Suppressor macrophage (primary cell): ENCODE measurements around the gene ANXA9.

Experiments
- DNase-seq, 4 experiments: peaks; one replicate each; pipeline ENCODE4 v3.0.0-alpha.2; 2020 to 2022

Gene ANXA9

GRCh38 chr1:150974580-150975478, 7.3 kb upstream of the ANXA9 start, which contains the start of gene CERS2:
Gene CERS2 (minus strand): TSS chr1:150974835. CDS start chr1:150969090, 5,745 bp downstream.
- peak; percentile 73 to 92 (median 84) for DNase-seq

DNA sequence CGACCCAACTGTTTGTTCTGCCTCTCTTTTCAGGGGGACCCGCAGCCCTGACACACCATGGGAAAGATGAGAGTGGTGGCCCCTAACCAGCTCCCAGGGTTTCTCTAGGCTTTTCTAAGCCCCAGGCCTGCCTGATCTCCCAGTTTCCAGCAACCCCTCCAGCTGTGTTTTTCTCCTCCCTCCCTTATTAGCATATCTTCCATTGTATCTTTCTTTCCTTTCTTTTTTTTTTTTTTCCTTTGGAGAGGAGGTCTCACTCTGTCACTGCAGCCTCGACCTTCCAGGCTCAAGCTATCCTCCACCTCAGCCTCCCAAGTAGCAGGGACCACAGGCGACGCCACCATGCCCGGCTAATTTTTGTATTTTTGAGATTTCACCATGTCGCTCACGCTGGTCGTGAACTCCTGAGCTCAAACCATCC, 5.7 kb upstream of the ANXA9 start:
- DNase-seq: no peak

DNA sequence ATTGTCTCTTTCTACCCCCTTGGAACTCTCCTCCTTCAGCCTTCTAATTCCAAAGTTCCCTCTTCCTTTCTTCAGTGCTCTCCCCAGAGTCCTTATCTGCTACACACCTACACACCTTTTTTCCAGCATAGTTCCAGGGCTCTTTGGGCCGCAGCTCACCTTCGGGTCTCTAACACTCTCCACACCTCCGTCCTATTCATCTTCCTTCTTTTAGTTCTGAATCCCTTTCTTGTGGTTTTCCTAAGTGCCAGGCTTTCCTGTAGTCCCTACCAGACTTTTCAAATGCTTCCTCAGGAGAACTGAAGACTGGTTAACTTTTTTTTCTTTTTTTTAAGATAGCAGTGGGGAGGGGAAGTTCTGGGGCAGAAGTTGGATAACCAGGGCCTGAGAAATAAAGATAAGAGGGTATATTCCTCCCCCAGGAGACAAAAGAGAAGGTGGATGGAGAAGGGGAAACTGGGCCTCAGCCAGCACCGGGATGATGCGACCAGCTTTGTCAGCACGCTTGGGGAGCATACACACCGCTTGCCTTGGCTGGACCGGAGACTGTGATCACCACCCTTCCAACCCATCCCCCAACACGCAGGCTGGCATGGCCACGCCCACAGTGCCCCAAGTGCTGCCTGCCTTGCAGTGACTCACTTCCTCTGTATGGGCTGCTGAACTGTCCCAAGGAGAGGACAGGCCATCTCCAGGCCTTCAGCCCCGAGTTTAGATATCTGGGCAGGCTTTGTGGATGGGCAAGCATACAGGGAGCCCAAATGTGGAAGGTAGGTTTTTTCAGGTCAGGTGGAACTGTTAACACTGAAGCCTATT, 5.0 kb upstream of the ANXA9 start:
- peak; percentile 93 to 97 (median 96) for DNase-seq

DNA sequence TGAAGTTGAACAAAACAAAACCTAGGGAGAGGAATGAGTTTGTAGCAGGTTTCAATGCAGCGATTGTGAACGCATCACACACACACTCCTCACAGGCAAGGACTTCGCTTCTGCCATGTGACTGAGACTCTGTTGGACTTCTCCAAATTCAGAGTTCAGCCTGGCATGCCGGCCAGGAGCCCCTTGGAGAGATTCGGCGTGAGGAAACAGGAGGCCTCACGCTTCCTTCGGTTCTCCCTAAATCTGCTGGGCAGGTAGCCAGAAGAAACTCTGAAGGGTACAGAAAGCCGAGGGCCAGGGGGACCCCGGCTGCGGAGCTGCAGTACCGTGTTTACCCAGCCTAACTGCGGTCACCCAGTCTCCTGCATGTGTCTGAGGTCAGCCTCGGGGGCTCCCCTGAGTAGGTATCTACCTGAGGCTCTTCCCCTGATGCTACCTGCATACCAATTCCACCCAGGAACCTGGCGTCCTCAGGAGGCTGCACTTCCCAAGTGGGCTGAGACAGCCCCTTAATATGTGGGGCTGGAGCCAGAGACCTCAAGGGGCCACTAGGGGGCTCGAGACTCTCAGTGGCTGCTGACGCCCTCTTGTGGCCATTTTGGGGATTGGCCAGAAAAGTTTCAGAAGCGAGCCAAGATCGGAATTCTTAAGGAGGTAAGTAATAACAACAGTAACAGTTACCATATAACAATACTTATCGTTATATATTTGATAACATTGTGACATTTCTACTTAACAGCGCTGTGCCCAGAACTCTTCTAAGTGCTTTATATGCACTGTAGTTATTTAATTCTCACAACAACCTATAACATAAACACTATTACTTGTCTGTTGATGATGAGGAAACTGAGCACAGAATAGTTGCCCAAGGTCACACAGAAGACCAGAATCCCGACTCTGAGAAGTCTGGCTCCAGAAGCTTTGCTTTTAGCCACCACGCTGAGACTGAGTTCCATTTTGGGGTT, 2.7 kb upstream of the ANXA9 start:
- DNase-seq: peak; percentile 94 to 97 (median 95)

DNA sequence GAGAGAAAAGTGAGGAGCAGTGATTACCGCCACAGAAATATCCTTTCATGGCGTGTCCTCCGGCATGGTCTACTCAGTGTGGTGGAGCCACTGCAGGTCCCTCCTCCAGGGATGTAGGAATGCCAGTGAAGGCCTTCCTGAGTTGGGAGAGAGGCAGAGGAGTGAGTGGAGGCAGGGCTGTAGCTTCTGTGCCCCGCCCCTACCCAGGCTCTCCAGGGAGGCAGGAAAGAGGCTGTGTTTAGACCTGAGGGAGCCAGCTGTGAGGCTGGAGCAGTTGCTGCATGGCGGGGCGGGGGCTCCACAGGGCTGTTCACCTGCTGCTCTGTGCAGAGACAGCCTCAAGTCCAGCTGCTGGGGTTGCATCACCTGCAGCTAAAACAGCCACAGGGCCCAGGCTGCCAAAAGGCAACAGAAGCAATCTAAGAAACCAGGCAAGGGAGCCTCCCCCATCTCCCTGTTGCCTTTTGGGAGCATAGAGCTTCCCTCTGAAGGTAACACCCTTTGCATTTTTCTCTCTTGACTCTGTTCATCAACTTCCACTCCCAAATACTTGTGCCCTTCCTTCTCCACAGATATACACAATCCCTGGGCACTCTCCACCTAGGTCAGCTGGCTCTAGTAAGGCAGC, 801 bp upstream of the ANXA9 start:
- no peak for DNase-seq

DNA sequence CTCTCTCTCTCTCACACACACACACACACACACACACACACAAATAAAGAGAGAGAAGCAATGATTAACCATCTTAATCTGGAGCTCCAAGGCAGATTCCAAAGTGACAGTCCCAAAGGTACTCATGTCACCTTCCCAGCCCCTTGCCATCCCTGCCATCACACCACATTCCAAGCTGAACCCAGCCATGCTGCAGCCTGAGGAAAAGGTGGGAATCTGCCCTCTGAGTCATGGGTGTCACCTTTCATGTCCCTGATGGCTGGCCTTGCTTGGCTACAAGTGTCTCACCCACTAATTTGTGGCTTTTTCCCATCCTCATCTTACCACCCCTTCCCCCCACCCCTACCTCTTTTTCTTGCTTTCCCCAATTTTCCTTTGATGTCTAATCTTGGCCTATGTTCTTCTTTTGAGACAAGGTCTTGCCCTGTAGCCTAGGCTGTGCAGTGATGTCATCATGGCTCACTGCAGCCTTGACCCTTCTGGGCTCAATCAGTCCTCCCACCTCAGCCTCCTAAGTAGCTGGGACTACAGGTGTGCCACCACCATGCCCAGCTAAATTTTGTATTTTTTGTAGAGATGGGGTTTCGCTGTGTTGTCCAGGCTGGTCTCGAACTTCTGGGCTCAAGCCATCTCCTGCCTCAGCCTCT, 3.2 kb downstream of the ANXA9 start:
- no peak for DNase-seq

DNA sequence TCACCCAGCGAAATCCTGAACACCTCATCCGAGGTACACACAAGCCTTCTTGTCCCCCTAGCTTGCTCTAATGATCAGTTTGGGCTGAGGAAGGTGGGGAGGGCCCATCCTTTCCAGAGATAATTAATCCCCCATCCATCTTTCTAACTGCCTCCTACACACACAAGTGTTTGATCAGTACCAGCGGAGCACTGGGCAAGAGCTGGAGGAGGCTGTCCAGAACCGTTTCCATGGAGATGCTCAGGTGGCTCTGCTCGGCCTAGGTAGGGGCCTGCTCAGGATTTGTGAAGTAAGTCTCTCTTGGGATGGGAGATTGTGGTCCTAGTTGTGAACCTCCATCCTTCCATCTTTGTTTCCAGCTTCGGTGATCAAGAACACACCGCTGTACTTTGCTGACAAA, 5.8 kb downstream of the ANXA9 start:
- no peak for DNase-seq

DNA sequence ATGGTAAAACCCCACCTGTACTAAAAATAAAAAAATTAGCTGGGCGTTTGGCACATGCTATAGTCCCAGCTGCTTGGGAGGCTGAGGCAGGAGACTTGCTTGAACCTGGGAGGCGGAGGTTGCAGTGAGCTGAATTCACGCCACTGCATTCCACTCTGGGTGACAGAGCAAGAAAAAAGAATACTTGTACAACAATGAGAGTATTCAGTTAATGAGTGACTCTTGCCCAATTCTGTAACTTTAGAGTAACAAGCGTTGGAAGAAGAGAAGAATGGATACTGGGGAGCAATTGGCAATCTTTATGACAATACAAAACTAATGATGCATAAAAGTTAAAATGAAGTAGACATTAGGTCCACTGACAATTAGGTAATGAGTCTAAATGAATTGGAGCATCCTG, 10.5 kb downstream of the ANXA9 start:
- no peak for DNase-seq

DNA sequence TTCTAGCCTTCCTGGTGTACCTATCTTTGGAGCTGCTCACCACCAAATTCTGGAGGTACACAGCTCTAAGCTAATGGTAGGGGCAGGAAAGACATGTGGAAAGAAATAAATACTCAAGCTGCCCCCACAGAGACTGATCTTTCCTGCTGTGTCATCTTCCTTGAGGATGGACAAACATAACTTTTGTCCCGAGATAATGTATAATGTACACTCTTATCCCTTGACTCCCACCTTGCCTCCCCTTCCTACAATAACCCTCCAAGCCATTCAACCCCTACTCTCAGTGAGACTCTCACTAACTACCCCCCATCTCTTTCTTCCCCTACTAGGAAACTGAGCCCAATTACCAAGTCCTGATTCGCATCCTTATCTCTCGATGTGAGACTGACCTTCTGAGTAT, 12.2 kb downstream of the ANXA9 start:
- no peak for DNase-seq

DNA sequence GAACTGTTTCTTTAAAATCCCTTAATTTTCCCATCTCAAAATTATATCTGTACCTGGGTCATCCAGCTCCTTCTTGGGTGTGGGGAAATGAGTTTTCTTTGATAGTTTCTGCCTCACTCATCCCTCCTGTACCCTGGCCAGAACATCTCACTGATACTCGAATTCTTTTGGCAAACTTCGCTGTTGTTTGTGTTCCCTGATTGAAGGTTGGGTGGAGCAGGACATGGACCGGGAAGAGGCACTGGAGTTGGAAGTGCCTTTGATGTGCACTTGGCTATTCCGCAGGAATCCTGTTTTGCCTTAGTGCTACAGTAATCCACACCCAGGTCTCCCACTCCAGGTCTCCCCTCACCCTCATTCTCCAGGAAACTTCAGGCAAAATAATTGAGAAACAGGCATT, 13.4 kb downstream of the ANXA9 start:
- no peak for DNase-seq

GRCh38 chr1:150995896-150996295, 13.8 kb downstream of the ANXA9 start:
- peak; percentile 45 to 52 (median 48) for DNase-seq

DNA sequence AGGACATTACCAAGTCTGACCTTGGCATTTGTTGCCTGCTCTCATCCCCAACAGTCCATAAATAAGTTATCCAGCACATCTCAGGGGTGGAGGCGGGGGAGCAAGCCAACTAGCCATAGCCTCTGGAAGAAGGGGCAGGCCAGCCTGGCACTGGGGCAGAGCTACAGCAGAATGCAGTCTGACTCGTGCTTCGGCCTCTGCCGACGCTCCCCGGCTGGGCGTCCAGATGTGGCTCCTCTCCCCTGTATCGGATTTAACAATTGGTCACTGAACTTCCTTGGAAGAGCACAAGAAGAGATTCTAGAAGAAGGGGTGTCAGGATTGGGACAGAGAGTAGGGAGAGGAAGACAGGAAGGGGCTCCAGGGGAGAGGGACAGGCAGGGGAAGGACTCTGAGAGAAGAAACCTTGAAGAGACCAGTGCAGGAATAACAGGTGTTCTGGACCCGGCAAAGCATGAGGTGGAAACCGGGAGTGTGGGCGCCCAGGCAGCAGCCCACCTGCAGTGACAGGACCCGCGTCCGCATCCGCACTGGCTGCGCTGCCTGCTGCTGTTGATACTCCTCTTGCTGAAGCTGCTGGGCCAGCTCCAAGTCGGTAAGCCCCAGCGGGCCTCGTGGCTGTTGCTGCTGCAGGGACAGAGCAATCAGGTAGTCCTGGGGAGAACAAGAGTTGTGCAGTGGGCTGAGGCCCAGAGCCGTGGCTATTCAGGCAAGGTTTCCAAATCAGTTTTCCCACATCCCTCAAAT, 15.2 kb downstream of the ANXA9 start:
- no peak for DNase-seq

DNA sequence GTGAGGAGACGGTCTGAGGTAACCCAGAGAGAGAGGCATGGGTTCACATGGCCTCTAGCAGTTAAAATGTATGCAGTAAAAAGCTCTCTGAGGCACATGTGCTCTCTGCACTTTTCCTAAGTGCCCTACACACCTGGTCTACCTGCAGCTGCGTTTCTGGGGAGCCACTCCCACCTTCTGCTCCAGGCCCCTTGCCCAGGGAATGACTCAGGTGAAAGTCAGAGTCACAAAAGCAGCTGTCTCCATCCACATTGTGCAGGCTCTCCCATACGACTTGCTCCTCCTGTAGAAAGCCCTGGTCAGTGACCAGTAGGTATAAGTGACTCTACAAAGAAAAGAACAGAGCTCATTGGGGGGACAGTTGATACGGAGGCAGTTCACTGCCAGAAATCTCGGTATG, 15.9 kb downstream of the ANXA9 start:
- no peak for DNase-seq

GRCh38 chr1:150999051-150999674, 17.1 kb downstream of the ANXA9 start:
- DNase-seq: peak; percentile 63 to 76 (median 74)

DNA sequence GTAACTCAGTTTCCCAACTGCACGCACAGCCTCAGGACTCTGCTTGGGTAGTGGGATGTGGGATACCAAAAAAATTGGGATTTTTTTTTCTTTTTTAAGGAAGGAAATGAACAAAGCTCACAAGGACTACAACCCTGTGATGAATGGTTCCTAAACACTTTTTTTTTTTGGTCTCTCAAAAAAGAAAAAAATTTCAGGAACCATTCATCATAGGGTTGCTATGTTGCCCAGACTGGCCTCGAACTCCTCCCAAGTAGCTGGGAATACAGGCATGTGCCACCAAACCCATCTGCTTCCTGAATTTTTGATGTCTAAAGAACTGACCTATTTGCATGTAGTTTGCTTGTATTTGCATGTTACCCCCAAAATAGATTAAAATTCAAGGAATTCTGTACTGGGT, 17.8 kb downstream of the ANXA9 start:
- DNase-seq: peak; percentile 35 to 58 (median 48)

DNA sequence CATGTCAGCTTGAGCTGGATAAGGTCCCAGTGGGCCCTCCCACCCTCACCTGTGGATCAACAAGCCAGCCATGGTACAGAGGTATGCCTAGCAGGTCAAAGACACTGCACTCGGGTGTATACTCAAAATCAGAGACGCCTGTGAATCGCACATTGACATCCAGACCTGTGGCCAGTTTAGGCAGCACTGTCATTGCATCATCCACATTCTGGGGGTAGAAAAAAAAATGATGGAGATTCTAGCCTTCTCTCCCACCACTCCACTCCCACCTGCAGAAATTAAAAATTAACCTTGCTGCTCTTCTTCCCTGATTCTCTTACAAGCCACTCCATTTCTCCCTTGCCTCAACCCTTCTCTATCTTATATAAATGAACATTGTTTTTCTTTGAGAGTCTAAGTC, 18.3 kb downstream of the ANXA9 start:
- DNase-seq: no peak

DNA sequence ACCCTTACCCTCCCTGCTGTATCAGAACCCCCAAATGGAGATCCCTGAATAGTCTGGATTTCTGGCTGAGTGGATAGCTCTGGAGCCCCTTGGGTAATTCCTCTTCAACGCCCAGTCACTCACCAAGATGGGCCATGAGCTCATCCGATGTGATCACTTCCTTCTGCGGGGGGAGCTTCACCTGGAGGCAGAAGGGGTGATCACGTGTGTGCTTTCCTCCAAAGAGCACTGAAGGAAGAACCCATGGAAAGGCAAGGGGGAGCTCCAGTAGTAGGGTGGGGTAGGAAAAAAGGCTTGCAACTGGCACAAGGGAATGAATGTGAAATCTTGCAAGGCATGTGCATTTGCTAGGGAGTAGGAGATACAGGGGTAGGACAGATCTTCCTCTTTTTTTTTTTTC, 19.5 kb downstream of the ANXA9 start:
- peak; percentile 60 to 84 (median 76) for DNase-seq

- peak; percentile 55 to 56 (median 56) for DNase-seq
These were observed 20.0 kb downstream of the ANXA9 start for GRCh38 chr1:151002051-151002450.

DNA sequence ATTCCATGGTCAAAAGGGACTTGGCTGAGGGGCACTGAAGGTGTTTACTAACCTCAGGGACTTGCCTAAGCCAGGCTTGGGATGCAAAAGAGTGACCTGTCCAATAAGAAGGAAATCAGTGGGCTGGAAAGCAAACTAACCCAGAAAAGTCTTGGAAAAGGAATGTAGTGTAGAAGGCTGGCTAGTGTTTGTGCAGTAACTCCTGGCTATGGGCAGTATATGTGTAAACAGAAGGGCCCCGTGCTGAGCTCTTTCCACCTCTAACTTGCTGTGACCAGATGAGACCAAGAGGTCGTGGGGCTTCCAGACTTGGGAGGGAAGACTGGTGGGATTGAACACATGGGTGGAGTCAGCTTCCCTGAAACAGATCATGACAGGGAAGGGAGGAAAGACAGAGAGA, 20.5 kb downstream of the ANXA9 start:
- no peak for DNase-seq

DNA sequence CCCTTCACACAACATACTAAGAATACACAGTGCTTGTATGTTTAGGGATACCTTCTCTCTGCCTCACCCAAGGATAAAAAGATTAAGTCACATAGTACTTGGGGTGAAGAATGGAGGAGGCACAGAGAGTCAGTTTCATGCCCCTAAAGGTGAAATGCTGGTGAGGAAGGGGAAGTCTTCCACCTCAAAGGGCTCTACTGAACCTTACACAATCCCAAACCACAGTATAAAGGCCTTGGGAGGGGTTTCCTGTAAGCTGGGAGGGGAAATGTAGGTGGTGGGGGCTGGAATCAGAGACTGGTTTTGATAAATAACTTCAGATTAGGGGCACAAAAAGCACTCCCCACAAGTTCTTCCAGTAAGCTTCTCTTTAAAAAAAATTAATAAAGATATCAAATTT, 21.1 kb downstream of the ANXA9 start:
- peak in 2 of 4 experiments; percentile 22 to 27 for DNase-seq
